Activated CD4-positive, alpha-beta T cell treated with anti-CD3 and anti-CD28 coated beads for 4 hours (primary cell): Measurements from ENCODE around the gene DCAF12L1.

Source experiments
- DNase-seq, 2 donors: peaks; one replicate each; pipeline ENCODE4 v3.0.0-alpha.2; 2020

DCAF12L1 gene

DNA sequence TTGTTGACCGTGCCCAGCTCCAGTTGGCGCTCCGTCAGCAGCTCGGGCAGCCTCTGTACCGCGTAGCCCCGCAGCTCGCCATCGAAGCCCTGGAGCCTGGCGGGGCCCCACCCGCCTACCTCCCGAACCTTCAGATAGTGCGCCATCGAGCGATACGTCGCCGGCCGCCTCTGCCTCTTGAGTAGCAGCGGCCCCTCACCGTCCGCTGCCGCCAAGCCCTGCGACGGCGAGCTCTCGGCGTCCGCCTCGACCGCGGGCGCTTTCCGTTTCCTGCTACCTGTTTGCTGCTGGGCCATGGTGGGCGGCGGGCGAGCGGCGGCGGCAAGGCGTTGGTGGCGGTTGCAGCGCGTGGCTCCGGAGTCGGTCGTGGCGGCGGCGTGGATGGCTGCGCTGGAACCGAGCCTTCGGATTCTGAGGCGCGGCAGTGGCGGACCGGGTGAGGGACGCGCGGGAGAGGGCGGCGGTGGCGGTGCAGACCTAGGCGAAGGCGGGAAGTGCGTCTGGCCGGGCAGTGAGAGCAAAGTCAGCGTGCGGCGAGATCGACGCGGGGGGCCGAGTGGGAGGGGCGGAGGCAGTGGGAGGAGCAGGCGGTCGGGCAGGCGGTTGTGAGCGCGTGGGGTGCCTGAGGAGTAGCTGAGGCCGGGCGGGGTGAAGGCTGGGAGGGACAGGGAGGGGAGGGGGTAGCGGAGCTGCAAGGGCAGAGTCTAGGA is at the start of gene DCAF12L1:
DCAF12L1 (minus strand) TSS at position 502 of the 710 bp plus-strand sequence; CDS start at position 296, 206 bp downstream.
- no peak for DNase-seq

DNA sequence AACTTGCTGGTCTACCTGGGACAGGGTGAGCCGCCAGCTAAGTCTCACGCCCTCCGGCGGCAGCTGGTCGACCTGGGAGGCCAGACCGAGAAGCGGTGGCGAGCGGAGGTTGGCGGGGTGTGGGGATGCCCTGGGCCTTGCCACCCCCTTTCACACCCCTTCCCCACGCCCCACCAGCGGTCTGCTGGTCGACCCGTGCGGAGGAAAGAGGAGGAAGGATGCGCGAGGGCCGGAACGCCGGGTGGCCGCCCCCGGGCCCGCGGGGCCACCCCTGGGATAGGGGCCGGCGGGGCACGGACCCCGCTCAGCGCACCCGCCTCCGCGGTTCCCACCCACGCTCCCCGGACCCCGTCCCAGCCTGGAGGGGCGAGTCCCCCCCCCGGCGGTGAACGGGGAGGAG is 28.3 kb upstream of the DCAF12L1 start:
- DNase-seq, result no peak

DNA sequence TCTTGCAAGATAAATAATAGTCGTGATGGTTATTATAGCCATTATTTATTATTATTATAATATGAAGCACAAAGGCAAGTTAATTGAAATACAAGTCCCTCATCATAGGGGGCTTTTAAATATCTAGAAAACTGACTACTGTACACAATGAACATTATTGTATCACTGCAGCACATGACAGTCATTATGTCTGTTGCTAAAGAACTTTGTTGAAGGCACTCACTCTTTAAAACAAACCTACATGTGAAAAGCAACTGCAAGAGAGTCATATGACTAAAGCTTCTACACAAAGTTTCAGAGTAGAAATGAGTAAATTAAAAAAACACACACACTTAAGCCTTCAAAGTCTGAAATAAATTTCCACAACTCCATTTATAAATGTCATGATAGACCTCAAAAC is 23.3 kb upstream of the DCAF12L1 start:
- no peak for DNase-seq

DNA sequence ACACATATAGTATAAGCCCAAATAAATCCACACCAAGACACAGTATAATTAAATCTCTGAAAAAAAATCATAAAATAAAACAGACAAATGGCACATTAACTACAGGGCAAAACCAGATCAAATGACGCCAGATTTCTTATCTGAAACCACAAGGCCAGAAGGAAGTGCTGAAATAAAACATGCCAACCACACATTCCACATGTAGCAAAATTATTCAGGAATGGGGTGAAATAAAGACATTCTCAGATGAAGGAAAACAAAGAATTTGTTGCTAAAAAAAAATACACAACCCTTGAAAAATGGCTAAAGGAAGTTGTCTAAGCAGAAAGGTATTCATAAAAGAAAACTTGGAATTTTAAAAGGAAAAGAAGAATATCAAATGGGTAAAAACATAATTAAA is 4.5 kb upstream of the DCAF12L1 start:
- no peak for DNase-seq

DNA sequence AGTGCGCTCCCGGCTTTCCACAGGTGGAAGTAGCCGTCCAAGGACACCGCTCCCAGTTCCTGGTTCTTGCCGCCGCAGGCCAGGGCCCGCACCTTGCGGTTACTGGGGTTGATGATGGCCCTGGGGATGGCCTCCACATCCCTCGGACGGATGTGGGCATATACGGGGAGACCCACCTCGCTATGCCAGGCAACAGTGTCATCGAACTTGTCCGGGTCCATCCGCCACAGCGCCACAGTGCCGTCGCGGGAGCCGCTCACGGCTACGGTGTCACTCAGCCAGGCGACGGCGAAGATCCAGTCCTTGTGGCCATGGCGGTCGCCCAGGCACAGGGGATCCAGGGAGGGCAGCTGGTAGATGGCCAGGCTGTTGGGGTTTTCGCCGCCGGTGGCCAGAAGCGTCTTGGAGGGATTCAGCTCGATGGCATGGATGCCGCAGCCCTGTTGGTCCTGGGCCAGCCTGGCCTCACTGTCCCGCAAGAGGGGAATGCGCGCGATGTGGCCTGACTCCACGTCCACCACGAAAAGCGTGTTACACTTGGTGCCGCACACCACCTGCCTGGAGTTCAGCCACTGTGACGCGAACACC is 795 bp downstream of the DCAF12L1 start:
- DNase-seq, result no peak

DNA sequence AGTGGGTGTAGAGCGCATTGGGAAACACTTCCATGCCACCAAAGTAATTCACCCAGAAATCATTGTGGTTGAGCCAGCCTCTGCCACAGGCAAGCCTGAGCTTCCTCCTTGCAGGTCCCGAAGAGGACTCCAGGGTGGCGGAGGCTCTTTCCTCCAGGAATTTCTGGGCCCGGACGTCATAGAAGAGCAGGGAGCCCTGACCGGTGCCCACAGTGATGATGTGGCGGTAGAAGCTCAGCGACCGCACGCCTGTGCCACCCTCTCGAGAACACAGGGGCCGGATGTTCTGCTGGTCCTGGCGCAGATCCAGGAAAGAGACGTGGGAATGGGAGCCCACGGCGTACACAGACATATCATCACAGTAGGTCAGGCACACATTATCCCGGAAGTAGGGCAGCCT is 1.3 kb downstream of the DCAF12L1 start:
- DNase-seq, result no peak

DNA sequence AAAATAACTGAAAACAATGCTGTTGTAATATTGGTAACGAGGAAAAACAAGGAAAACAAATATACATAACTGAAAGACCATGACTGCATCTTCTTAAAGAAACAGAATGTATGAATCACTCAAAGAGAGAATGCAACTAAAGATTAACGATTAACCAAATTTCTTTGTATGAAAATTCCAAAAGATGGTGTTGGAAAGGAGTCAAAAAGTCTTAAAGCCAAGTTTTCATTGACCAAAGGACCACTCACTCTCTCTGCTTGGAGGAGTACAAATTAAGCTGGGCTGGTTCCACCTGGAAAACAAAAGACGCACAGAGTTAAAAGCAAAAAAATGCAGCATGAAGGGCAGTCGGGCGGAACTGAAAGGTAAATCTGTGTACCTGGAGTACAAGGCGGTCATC is 1.8 kb downstream of the DCAF12L1 start:
- DNase-seq, result no peak

DNA sequence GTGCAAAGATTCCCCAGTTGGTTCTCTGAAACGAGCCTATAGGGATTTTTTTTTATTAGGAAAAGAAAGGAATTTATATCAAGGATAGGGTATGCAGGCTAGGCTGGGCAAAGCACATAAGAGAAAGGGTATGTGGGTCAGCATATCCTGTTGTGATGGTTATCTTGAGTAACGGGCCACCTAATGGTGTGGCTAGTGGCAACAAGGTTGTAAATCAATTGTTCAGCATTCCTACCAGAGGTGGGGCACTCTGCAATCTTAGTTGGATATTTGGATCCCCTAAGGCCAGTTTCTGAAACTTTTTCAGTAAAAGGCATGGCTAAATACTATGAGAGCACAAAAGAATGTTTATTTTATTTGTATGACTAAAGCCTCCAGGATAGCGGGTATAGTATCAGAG is 42.7 kb downstream of the DCAF12L1 start:
- no peak for DNase-seq
